A549 (cell line): Measurements from ENCODE around the gene GPD2. TPM values are rescaled to one million over a fixed set of nuclear protein-coding genes. Genes with fewer than 3 reads are reported as not detected.

Experiments
- ATAC-seq, 2 experiments: fragments of 200-7000 bp in 1 of 2; fragments of >200 bp in 1 of 2; cut with Nextera tagmentation in 1 of 2; cut with Tn5 transposase in 1 of 2; 3 replicates each; pipeline versions ENCODE4 v1.8.0 to v1.9.1; 2018 to 2020; ENCODE audit warnings: mild to moderate bottlenecking in 1 of 2, moderate library complexity in 1 of 2
- CTCF ChIA-PET: fragments of 300-600 bp; sonication (Branson Sonifier 250); formaldehyde crosslinking; extraction: SDS; loops from one replicate; lab custom pipeline; 2021; ENCODE audit warnings: antibody characterized with exemption, inconsistent platforms; lab: Yijun Ruan, JAX
- POLR2A ChIA-PET: fragments of 350-600 bp; formaldehyde crosslinking; extraction: SDS; loops from one replicate; lab custom pipeline; 2021; ENCODE audit warnings: antibody characterized with exemption, inconsistent platforms; lab: Yijun Ruan, JAX
- DNase-seq, 2 experiments: peaks; one replicate each; pipeline versions ENCODE4 v3.0.0 to v3.0.0-alpha.2; 2011 to 2016; ENCODE audit warnings: low read depth in 1 of 2, low spot score in 1 of 2
- FAIRE-seq: peaks from 2 replicates; lab custom pipeline; 2011; peaks lifted over from hg19 to GRCh38; lab: Jason Lieb, UNC
- H3K27ac ChIP-seq, 2 experiments: fragments of >200 bp; sonication (Bioruptor Twin); formaldehyde crosslinking; 3 replicates each; pipeline ENCODE4 v1.5.1; 2016 to 2017
- H3K4me1 ChIP-seq: fragments of >200 bp; sonication (Bioruptor Twin); formaldehyde crosslinking; 3 replicates; pipeline ENCODE4 v1.6.1; 2016
- H3K4me2 ChIP-seq: fragments of >200 bp; sonication (Bioruptor Twin); formaldehyde crosslinking; 3 replicates; pipeline ENCODE4 v1.6.1; 2016
- H3K4me3 ChIP-seq: fragments of >200 bp; sonication (Bioruptor Twin); formaldehyde crosslinking; 3 replicates; pipeline ENCODE4 v1.5.1; 2016
- H3K9me3 ChIP-seq: fragments of >200 bp; sonication (Bioruptor Twin); formaldehyde crosslinking; 3 replicates; pipeline ENCODE4 v1.6.1; 2016
- ATOH8 ChIP-seq: fragments of 250-450 bp; sonication (Bioruptor Pico); IDR thresholded peaks from 2 replicates; pipeline ENCODE4 v1.5.0; 2020; ENCODE audit warnings: low read depth, mild to moderate bottlenecking, moderate library complexity
- BCL3 ChIP-seq: fragments of >200 bp; sonication (Bioruptor Twin); formaldehyde crosslinking; IDR thresholded peaks from 3 replicates; pipeline ENCODE4 v1.6.1; 2016
- CBX2 ChIP-seq: fragments of 200-600 bp; sonication (generic); IDR thresholded peaks from 2 replicates; pipeline ENCODE4 v1.6.1; 2016; ENCODE audit warnings: low read depth, mild to moderate bottlenecking, borderline replicate concordance
- E2F6 ChIP-seq: IDR thresholded peaks from 2 replicates; pipeline ENCODE4 v1.6.1; 2012; ENCODE audit warnings: low read depth, borderline replicate concordance
- EHMT2 ChIP-seq: fragments of 200-600 bp; sonication (generic); IDR thresholded peaks from 2 replicates; pipeline ENCODE4 v1.6.1; 2016; ENCODE audit warnings: antibody characterized with exemption, low read depth, mild to moderate bottlenecking, moderate library complexity
- HMGXB4 ChIP-seq: fragments of 250-450 bp; sonication (Bioruptor Pico); IDR thresholded peaks from 2 replicates; pipeline ENCODE4 v1.5.0; 2021; ENCODE audit warnings: mild to moderate bottlenecking, moderate library complexity, borderline replicate concordance
- JUN ChIP-seq, 2 experiments: fragments of >200 bp; sonication (Bioruptor Twin); formaldehyde crosslinking; IDR thresholded peaks; 2 replicates in 1 of 2; 3 replicates in 1 of 2; pipeline ENCODE4 v1.6.1; 2016 to 2017
- KDM5A ChIP-seq: fragments of 200-600 bp; sonication (generic); IDR thresholded peaks from 2 replicates; pipeline ENCODE4 v1.6.1; 2016; ENCODE audit warnings: antibody characterized with exemption, mild to moderate bottlenecking
- MAFK ChIP-seq: fragments of 450-650 bp; IDR thresholded peaks from 2 replicates; pipeline ENCODE4 v1.6.1; 2014; ENCODE audit not compliant: partially characterized antibody
- NPAS2 ChIP-seq: fragments of 250-450 bp; sonication (Bioruptor Pico); IDR thresholded peaks from 2 replicates; pipeline ENCODE4 v1.8.0; 2022; ENCODE audit warnings: mild to moderate bottlenecking, moderate library complexity, borderline replicate concordance
- NR3C1 ChIP-seq: fragments of >200 bp; sonication (Bioruptor Twin); formaldehyde crosslinking; IDR thresholded peaks from 3 replicates; pipeline ENCODE4 v1.6.1; 2017
- PHF8 ChIP-seq: fragments of 200-600 bp; sonication (generic); IDR thresholded peaks from 2 replicates; pipeline ENCODE4 v1.6.1; 2016; ENCODE audit warnings: low read depth, mild to moderate bottlenecking, antibody characterized with exemption, moderate library complexity, borderline replicate concordance
- REST ChIP-seq: fragments of 200-600 bp; sonication (generic); IDR thresholded peaks from 2 replicates; pipeline ENCODE4 v1.6.1; 2016; ENCODE audit warnings: antibody characterized with exemption, mild to moderate bottlenecking, moderate library complexity
- RFX5 ChIP-seq: fragments of 450-650 bp; IDR thresholded peaks from 2 replicates; pipeline ENCODE4 v1.7.1; 2014; ENCODE audit warnings: antibody characterized with exemption, mild to moderate bottlenecking, moderate library complexity
- RNF2 ChIP-seq: fragments of 200-600 bp; sonication (generic); IDR thresholded peaks from 2 replicates; pipeline ENCODE4 v1.6.1; 2016; ENCODE audit warnings: low read depth, mild to moderate bottlenecking, antibody characterized with exemption, moderate library complexity, borderline replicate concordance
- SMC3 ChIP-seq: fragments of >200 bp; sonication (Bioruptor Twin); formaldehyde crosslinking; IDR thresholded peaks from 3 replicates; pipeline ENCODE4 v1.6.1; 2018; ENCODE audit warnings: inconsistent platforms
- SREBF2 ChIP-seq: fragments of 450-650 bp; IDR thresholded peaks from 2 replicates; pipeline ENCODE4 v1.6.1; 2014; ENCODE audit warnings: mild to moderate bottlenecking, moderate library complexity
- ZC3H11A ChIP-seq: fragments of 450-650 bp; IDR thresholded peaks from 2 replicates; pipeline ENCODE4 v1.6.1; 2014; ENCODE audit warnings: antibody characterized with exemption, mild to moderate bottlenecking
- ZNF302 ChIP-seq: fragments of 250-450 bp; sonication (Bioruptor Pico); IDR thresholded peaks from 2 replicates; pipeline ENCODE4 v1.9.0; 2021; ENCODE audit warnings: inconsistent platforms, mild to moderate bottlenecking, moderate library complexity
- WGBS: methylation state at CpG from one replicate; pipeline ENCODE4 v1.1.6; 2017; ENCODE audit errors: missing lambda C conversion rate; 5-methylcytosine and 5-hydroxymethylcytosine counted together
- polyA plus RNA-seq, 4 experiments: library from polyadenylated mRNA; depleted of rRNA in 3 of 4; stranded (reverse); fragments of >200 nt; fragmentation: RNase III in 1 of 4; extraction: RNeasy Plus Mini Kit Qiagen cat#74134 plus additional on column Dnase treatment in 1 of 4; gene quantifications; 2 replicates in 3 of 4; 3 replicates in 1 of 4; pipeline ENCODE4 v1.2.3, GENCODE V29; 2011 to 2017

The GPD2 gene
- polyA plus RNA-seq, 2 of the 4 experiments (the other 2 are of a cell fraction) = 26.6 to 39.6 TPM

GRCh38 chr2:156511122-156511521 lies 74.9 kb downstream of the GPD2 start (continued):
- no peak for TF ChIP-seq REST

- Histone ChIP-seq H3K27ac (no peak overlapping the region), H3K4me1 (no peaks in the 10 kb centered on the region)
- TF ChIP-seq RNF2 = no peak
- no peak for TF ChIP-seq RFX5
- no peak for TF ChIP-seq E2F6
- TF ChIP-seq, all 56 proteins: peak for 0
- DNase-seq = no peak
- Histone ChIP-seq H3K4me3 (no peak overlapping the region), H3K4me2 (no peak overlapping the region), H3K9me3 (no peaks in the 10 kb centered on the region)
- CTCF ChIA-PET = interaction anchor here (0.7 kb wide), 1 partner anchor 26 kb away, joined by 3 read pairs; no protein-coding TSS in a partner anchor
- FAIRE-seq = no peak
- ATAC-seq = no peak
- POLR2A ChIA-PET = no interaction called here
Measured at GRCh38 chr2:156511803-156512202, 75.6 kb downstream of the GPD2 start.

- 92% methylated on average over 2 of the region's 2 CpGs for WGBS
- no peak for DNase-seq
- Histone ChIP-seq H3K9me3 (no peaks in the 10 kb centered on the region), H3K4me3 (no peak overlapping the region), H3K4me1 (no peaks in the 10 kb centered on the region), H3K4me2 (no peak overlapping the region), H3K27ac (no peak overlapping the region)
- ChIA-PET CTCF (interaction anchor here (0.7 kb wide), 1 partner anchor 27 kb away, joined by 3 read pairs; no protein-coding TSS in a partner anchor), POLR2A (no interaction called here)
- no peak for ATAC-seq
- no peak for TF ChIP-seq KDM5A
- no peak for TF ChIP-seq ZNF302
- TF ChIP-seq EHMT2 = no peak
- no peak for TF ChIP-seq NPAS2 (CRISPR knock-in tag)
- TF ChIP-seq ATOH8 = no peak
- TF ChIP-seq BCL3 = no peak
- no peak for TF ChIP-seq PHF8
- TF ChIP-seq JUN (IDR thresholded peaks at IDR 0.05) = no peak
- FAIRE-seq = no peak
Measured at GRCh38 chr2:156512451-156512850, 76.3 kb downstream of the GPD2 start.

- Histone ChIP-seq H3K9me3 (no peaks in the 10 kb centered on the region), H3K4me3 (no peak overlapping the region), H3K27ac (no peak overlapping the region), H3K4me1 (no peaks in the 10 kb centered on the region), H3K4me2 (no peak overlapping the region)
- ChIA-PET POLR2A (no interaction called here), CTCF (no interaction called here)
- no peak for FAIRE-seq
- no peak for ATAC-seq
- DNase-seq = no peak
- 96% methylated on average over 2 of the region's 2 CpGs for WGBS
- TF ChIP-seq ATOH8 (no peak), BCL3 (no peak), NR3C1 (no peak), CBX2 (no peak), SREBF2 (no peak), ZC3H11A (no peak), JUN (IDR thresholded peaks at IDR 0.05) (no peak), SMC3 (no peak), HMGXB4 (CRISPR knock-in tag) (no peak), MAFK (no peak), RFX5 (no peak)
Measured at GRCh38 chr2:156513219-156513618, 77.0 kb downstream of the GPD2 start.
